GM12891 (cell line): ENCODE data around the gene ACBD4.

Source experiments
- POLR2A ChIP-seq: IDR thresholded peaks from 2 replicates; pipeline ENCODE4 v1.6.1; 2011; ENCODE audit warnings: low read depth, low read length, control low read depth
- POLR2AphosphoS5 ChIP-seq: IDR thresholded peaks from 2 replicates; pipeline ENCODE4 v1.6.1; 2011; ENCODE audit warnings: low read depth, low read length, control low read depth
- SPI1 ChIP-seq: IDR thresholded peaks from 2 replicates; pipeline ENCODE4 v1.6.1; 2011; ENCODE audit warnings: low read depth, low read length, control low read depth

DNA sequence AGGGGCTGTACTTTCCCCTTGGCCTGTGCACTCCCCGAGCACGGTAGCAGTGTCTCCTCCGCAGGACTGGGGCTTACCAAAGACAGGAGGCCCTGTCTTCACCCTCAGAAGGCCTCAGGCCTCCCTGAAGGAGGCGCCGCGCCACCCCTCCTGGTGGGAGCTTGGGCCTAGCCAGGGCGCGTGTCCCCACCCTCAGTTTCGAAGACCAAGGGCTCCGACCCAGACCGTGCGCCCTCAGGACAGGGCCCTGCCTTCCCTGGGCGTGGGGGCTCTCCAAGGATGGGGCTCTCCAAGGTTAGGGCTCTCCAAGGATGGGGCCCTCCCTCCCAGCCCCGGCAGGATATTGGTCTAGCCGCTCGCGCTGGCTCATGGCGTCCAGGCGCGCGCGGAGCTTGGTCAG is 14.9 kb upstream of the ACBD4 start:
- TF ChIP-seq POLR2A, result no peak
- no peak for TF ChIP-seq POLR2AphosphoS5
- no peak for TF ChIP-seq SPI1
